ENCODE data around the gene MMP14. TPM values are rescaled to one million over a fixed set of nuclear protein-coding genes. Genes with fewer than 3 reads are reported as not detected.

Gene MMP14
- total and polyA plus RNA-seq, 11 donors = 14.0 to 90.6 (median 24.8) TPM

GRCh38 chr14:22844221-22845102 lies 8.1 kb downstream of the MMP14 start:
- ATAC-seq = no peak
- Histone ChIP-seq H3K4me1 (peaks cover 0 to 46% (median 33%) of the 10 kb centered on the region in 12 donors), H3K4me3 (no peak overlapping the region), H3K27me3 (no peaks in the 10 kb centered on the region), H3K36me3 (peaks cover 0 to 69% (median 56%) of the 10 kb centered on the region in 9 donors), H3K27ac (peak overlapping the region in 1 of 12 donors; percentile 91), H3K9me3 (no peaks in the 10 kb centered on the region)
- no peak for TF ChIP-seq CTCF (IDR thresholded peaks at IDR 0.05)
- TF ChIP-seq POLR2A (IDR thresholded peaks at IDR 0.05) = no peak
- no peak for DNase-seq
- 89 to 94% (median 91%) methylated on average over 22 of the region's 22 CpGs for WGBS, 4 donors
- intact Hi-C loops (cut with DNase I) = no loop called here

GRCh38 chr14:22845103-22845394 lies 8.7 kb downstream of the MMP14 start:
- intact Hi-C loops (cut with DNase I) = no loop called here
- H3K9me3 ChIP-seq = no peaks in the 10 kb centered on the region
- H3K27me3 ChIP-seq = no peaks in the 10 kb centered on the region
- WGBS, 4 donors = 89 to 95% (median 94%) methylated on average over 9 of the region's 9 CpGs
- no peak for TF ChIP-seq CTCF (IDR thresholded peaks at IDR 0.05)
- no peak for TF ChIP-seq POLR2A (IDR thresholded peaks at IDR 0.05)
- H3K27ac ChIP-seq = peak overlapping the region in 1 of 12 donors; percentile 91
- ATAC-seq (no peak), DNase-seq (no peak)
- H3K4me1 ChIP-seq = peaks cover 0 to 49% (median 38%) of the 10 kb centered on the region in 12 donors
- no peak overlapping the region for H3K4me3 ChIP-seq
- peaks cover 0 to 68% (median 56%) of the 10 kb centered on the region in 9 donors for H3K36me3 ChIP-seq

GRCh38 chr14:22845821-22846625 lies 9.6 kb downstream of the MMP14 start:
- DNase-seq (no peak), ATAC-seq (no peak)
- TF ChIP-seq POLR2A (IDR thresholded peaks at IDR 0.05) (no peak), CTCF (IDR thresholded peaks at IDR 0.05) (no peak)
- H3K9me3 ChIP-seq = no peaks in the 10 kb centered on the region
- intact Hi-C loops (cut with DNase I) = no loop called here
- peaks cover 0 to 59% (median 46%) of the 10 kb centered on the region in 12 donors for H3K4me1 ChIP-seq
- H3K4me3 ChIP-seq = no peak overlapping the region
- WGBS, 4 donors = 87 to 91% (median 89%) methylated on average over 22 to 26 of the region's 26 CpGs
- peaks cover 0 to 62% (median 54%) of the 10 kb centered on the region in 9 donors for H3K36me3 ChIP-seq
- peak overlapping the region in 3 of 12 donors; percentile 26 to 91 (median 85) for H3K27ac ChIP-seq
- H3K27me3 ChIP-seq = no peaks in the 10 kb centered on the region

- DNase-seq (no peak), ATAC-seq (no peak)
- Histone ChIP-seq H3K4me1 (peaks cover 3 to 67% (median 53%) of the 10 kb centered on the region in 12 donors), H3K27me3 (no peaks in the 10 kb centered on the region), H3K27ac (peak overlapping the region in 4 of 12 donors; percentile 11 to 91 (median 56)), H3K9me3 (no peaks in the 10 kb centered on the region), H3K4me3 (no peak overlapping the region), H3K36me3 (peaks cover 0 to 53% (median 46%) of the 10 kb centered on the region in 9 donors)
- WGBS, 4 donors = 84 to 92% (median 86%) methylated on average over 11 of the region's 11 CpGs
- intact Hi-C loops (cut with DNase I) = no loop called here
- TF ChIP-seq CTCF (IDR thresholded peaks at IDR 0.05) = no peak
- no peak for TF ChIP-seq POLR2A (IDR thresholded peaks at IDR 0.05)
These were observed 10.5 kb downstream of the MMP14 start for GRCh38 chr14:22846811-22847307.

Measured in heart left ventricle (tissue), 16 donors.